Retinal pigment epithelial cell (primary cell): Measurements from ENCODE around the gene C19orf73.

Experiments used
- DNase-seq: peaks from one replicate; pipeline ENCODE4 v3.0.0-alpha.2; 2010; ENCODE audit warnings: low read depth
- H3K4me3 ChIP-seq: 2 replicates; pipeline ENCODE4 v1.5.1; 2011; ENCODE audit warnings: mild to moderate bottlenecking, low read length, control low read depth, moderate library complexity
- TF ChIP-seq, protein P1 (sequence below): conservative IDR thresholded peaks from 2 replicates; pipeline ENCODE4 v1.5.1; 2011; ENCODE audit warnings: low read depth, low read length, control low read depth, inconsistent platforms

C19orf73 gene

GRCh38 chr19:49160450-49161189, 41.7 kb upstream of the C19orf73 start:
- no peak overlapping the region for H3K4me3 ChIP-seq
- DNase-seq = no peak
- TF ChIP-seq, protein P1, sequence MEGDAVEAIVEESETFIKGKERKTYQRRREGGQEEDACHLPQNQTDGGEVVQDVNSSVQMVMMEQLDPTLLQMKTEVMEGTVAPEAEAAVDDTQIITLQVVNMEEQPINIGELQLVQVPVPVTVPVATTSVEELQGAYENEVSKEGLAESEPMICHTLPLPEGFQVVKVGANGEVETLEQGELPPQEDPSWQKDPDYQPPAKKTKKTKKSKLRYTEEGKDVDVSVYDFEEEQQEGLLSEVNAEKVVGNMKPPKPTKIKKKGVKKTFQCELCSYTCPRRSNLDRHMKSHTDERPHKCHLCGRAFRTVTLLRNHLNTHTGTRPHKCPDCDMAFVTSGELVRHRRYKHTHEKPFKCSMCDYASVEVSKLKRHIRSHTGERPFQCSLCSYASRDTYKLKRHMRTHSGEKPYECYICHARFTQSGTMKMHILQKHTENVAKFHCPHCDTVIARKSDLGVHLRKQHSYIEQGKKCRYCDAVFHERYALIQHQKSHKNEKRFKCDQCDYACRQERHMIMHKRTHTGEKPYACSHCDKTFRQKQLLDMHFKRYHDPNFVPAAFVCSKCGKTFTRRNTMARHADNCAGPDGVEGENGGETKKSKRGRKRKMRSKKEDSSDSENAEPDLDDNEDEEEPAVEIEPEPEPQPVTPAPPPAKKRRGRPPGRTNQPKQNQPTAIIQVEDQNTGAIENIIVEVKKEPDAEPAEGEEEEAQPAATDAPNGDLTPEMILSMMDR = no peak

GRCh38 chr19:49157445-49158224, 38.7 kb upstream of the C19orf73 start, which contains the start of gene TRPM4:
Gene TRPM4, plus strand, starts transcription at chr19:49157792. Its CDS starts 75 bp downstream, at chr19:49157867.
- peak within 1 kb of the TSS; percentile 78 for H3K4me3 ChIP-seq
- TF ChIP-seq, protein P1 = no peak
- no peak for DNase-seq

DNA sequence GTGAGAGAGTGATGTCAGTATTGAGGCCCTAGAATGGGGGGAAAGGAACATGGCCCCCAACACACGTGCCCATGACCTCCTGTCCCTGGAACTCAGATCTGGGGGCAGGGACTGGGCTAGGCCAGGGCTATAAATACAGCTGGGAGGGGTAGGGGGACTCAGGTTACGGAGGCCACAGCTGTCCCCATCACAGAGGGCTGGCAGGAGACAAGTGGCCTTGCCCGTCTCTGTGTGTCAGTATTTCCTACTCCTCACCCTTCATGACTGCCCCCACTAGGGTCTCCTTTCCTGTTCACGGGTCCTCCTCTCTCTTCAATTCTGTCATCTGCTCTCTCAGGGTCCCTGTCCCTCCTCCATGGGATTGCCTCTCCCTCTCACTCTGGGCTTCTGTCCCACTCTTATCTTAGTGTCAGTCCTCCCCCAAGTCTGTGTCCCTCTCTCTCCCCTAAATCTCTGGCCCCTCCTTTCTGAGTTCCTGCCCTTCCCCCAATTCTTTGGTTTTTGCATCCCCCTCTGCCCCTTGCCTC, 36.9 kb upstream of the C19orf73 start:
- DNase-seq = no peak
- no peak overlapping the region for H3K4me3 ChIP-seq
- TF ChIP-seq, protein P1 = no peak

GRCh38 chr19:49155005-49155819, 36.3 kb upstream of the C19orf73 start, which contains the start of gene HRC:
Gene HRC, minus strand, starts transcription at chr19:49155396. Its CDS starts 159 bp downstream, at chr19:49155237.
- no peak for DNase-seq
- TF ChIP-seq, protein P1 = no peak
- no peak within 1 kb of the TSS for H3K4me3 ChIP-seq

GRCh38 chr19:49154279-49154678, 35.3 kb upstream of the C19orf73 start:
- H3K4me3 ChIP-seq = no peak overlapping the region
- no peak for DNase-seq
- TF ChIP-seq, protein P1 = no peak

DNA sequence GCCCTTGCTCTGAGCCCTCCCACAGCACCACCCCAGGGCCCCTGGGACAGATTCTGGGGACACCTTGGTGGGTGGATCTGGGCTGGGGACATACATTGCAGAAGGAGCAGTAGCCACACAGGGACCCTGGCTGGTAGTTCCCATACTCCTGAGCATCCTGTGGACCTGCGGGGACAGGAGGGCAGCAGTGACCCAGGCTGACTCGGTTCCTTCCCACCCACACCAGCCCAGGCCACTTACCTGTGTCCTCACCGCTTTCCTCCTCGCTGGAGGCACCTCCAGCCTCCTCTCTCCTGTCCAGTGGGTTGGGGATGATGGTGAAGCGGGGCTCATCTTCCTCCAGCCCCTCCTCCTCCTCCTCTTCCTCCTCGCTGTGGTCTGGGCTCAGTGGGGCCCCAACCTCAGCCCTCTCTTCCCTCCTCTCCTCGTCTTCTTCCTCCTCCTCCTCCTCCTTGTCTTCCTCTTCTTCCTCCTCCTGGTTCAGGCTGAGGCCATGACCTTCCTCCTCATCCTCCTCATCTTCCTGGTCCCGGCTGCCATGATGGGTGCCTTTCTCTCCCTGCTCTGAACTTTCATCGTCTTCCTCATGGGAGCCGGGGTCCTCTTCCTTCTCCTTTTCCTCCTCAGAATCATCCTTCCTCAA, 34.3 kb upstream of the C19orf73 start:
- H3K4me3 ChIP-seq = no peak overlapping the region
- DNase-seq = no peak

More for the DNA sequence above, 34.3 kb upstream of the C19orf73 start:
- TF ChIP-seq, protein P1 = no peak
